MM.1S (cell line): ENCODE results near the gene LGALS7.

Source experiments
- EZH2 ChIP-seq: fragments of 300-600 bp; sonication (generic); optimal IDR thresholded peaks from 2 replicates; pipeline ENCODE3; 2017; ENCODE audit warnings: low read depth, mild to moderate bottlenecking, antibody characterized with exemption, low read length, mixed read lengths
- EZH2phosphoT487 ChIP-seq: fragments of 300-600 bp; sonication (generic); IDR thresholded peaks from 2 replicates; pipeline ENCODE4 v1.6.1; 2018; ENCODE audit warnings: antibody characterized with exemption, low read length
- TF ChIP-seq, protein P1 (sequence below): fragments of 300-600 bp; sonication (generic); IDR thresholded peaks from 2 replicates; pipeline ENCODE4 v1.5.1; 2016; ENCODE audit warnings: antibody characterized with exemption, low read length, mixed read lengths

DNA sequence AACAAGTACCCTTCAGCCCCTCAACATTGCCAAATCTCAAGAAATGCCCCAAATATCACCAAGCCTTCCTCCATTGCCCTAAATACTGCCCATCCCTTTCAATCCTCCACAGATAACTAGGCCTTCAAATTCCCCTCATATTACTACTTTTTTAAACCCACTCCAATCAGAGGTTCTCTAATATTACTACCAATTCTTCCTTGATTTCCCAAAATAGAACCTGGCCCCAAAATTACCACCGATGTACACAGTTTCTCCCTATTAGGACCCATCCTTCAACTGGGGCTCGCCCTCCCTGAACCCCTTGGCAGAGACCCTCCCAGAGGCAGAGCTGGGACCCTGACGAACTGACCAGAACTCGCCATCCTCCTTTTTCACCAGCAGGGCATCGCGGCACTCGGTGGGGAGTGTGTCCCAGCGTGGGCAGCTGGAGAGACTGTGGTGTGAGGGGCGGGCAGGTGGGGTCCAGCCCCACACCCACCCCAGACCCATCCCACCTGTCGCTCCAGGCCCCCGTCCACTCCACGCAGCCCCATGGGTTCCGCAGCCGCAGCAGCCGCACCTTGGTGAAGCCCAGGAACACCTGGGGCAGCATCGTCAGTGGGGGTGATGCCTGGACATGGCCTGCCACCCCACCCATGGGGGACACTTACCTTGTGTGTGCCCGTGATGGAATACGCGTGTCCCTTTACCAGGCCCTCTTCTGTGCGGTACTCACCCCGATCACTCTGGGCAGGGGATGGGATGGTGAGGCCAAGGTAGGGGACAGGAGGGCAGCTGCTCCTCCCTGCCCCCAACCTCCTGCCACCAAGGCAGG, 35.2 kb downstream of the LGALS7 start:
- TF ChIP-seq, protein P1, sequence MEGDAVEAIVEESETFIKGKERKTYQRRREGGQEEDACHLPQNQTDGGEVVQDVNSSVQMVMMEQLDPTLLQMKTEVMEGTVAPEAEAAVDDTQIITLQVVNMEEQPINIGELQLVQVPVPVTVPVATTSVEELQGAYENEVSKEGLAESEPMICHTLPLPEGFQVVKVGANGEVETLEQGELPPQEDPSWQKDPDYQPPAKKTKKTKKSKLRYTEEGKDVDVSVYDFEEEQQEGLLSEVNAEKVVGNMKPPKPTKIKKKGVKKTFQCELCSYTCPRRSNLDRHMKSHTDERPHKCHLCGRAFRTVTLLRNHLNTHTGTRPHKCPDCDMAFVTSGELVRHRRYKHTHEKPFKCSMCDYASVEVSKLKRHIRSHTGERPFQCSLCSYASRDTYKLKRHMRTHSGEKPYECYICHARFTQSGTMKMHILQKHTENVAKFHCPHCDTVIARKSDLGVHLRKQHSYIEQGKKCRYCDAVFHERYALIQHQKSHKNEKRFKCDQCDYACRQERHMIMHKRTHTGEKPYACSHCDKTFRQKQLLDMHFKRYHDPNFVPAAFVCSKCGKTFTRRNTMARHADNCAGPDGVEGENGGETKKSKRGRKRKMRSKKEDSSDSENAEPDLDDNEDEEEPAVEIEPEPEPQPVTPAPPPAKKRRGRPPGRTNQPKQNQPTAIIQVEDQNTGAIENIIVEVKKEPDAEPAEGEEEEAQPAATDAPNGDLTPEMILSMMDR = no peak
- TF ChIP-seq EZH2 (no peak), EZH2phosphoT487 (no peak)
